PC-9 (cell line): ENCODE measurements around the gene RD3L.

ENCODE experiments used
- EZH2 ChIP-seq: fragments of 200-600 bp; sonication (generic); IDR thresholded peaks from 2 replicates; pipeline ENCODE4 v1.8.0; 2017; ENCODE audit warnings: antibody characterized with exemption, low read depth
- TF ChIP-seq, protein P1 (sequence below): fragments of 200-600 bp; sonication (generic); conservative IDR thresholded peaks from 2 replicates; pipeline ENCODE4 v1.6.1; 2017; ENCODE audit warnings: mixed run types, antibody characterized with exemption, mild to moderate bottlenecking, moderate library complexity

DNA sequence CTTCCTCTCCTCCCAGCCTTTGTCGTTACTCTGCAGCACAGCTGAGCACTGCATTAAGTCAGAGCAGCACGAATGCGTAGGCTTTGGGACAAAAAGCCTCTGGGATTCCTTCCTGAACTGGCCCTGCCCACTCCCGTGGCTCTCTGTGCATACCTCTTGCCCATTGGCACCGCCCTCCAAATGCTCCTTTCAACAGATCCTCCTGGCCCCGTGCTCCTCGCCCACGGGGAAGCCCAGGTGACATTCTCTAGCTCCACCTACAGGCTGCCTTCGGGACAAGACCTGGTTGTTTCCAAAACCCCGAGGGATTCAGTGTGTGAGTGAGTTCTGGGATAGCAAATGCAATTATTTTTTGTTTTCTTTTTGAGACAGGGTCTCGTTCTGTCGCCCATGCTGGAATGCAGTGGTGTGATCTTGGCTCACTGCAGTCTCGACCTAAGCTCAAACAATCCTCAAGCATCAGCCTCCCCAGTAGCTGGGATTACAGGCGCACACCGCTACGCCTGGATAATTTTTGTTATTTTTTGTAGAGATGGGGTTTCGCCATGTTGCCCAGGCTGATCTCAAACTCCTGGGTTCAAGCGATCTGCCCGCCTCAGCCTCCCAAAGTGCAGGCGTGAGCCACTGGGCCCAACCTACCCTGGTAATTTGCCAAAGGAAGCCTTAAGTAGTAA, 31.9 kb downstream of the RD3L start:
- TF ChIP-seq, protein P1, sequence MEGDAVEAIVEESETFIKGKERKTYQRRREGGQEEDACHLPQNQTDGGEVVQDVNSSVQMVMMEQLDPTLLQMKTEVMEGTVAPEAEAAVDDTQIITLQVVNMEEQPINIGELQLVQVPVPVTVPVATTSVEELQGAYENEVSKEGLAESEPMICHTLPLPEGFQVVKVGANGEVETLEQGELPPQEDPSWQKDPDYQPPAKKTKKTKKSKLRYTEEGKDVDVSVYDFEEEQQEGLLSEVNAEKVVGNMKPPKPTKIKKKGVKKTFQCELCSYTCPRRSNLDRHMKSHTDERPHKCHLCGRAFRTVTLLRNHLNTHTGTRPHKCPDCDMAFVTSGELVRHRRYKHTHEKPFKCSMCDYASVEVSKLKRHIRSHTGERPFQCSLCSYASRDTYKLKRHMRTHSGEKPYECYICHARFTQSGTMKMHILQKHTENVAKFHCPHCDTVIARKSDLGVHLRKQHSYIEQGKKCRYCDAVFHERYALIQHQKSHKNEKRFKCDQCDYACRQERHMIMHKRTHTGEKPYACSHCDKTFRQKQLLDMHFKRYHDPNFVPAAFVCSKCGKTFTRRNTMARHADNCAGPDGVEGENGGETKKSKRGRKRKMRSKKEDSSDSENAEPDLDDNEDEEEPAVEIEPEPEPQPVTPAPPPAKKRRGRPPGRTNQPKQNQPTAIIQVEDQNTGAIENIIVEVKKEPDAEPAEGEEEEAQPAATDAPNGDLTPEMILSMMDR = peak; percentile 87
- no peak for TF ChIP-seq EZH2
